GM21529 (cell line): ENCODE data around the gene OLFM1.
"Not testable (repeated sequence)": the region's sequence is repeated elsewhere in the genome, so short reads cannot be mapped to it uniquely, and the experiment has no call there.

Experiments
- ATAC-seq: cut with Tn5 transposase; IDR thresholded peaks from one replicate; pipeline ENCODE4 v1.9.1; 2021; ENCODE audit not compliant: unreplicated experiment

OLFM1 gene

GRCh38 chr9:135148386-135148785 lies 60.9 kb downstream of the OLFM1 start:
- no peak for ATAC-seq

GRCh38 chr9:135149901-135150300 lies 62.4 kb downstream of the OLFM1 start:
- ATAC-seq = not testable (repeated sequence)

- no peak for ATAC-seq
Measured at GRCh38 chr9:135150981-135151380, 63.5 kb downstream of the OLFM1 start.

GRCh38 chr9:135151757-135152613 lies 64.5 kb downstream of the OLFM1 start:
- no peak for ATAC-seq

GRCh38 chr9:135152614-135153334 lies 65.3 kb downstream of the OLFM1 start:
- no peak for ATAC-seq

- ATAC-seq = no peak
Measured at GRCh38 chr9:135154050-135154615, 66.7 kb downstream of the OLFM1 start.

- no peak for ATAC-seq
Measured at GRCh38 chr9:135155396-135155795, 67.9 kb downstream of the OLFM1 start.

GRCh38 chr9:135156525-135157510 lies 69.3 kb downstream of the OLFM1 start:
- ATAC-seq = no peak

- no peak for ATAC-seq
Measured at GRCh38 chr9:135157856-135158563, 70.5 kb downstream of the OLFM1 start.

- no peak for ATAC-seq
Measured at GRCh38 chr9:135158564-135158937, 71.1 kb downstream of the OLFM1 start.

GRCh38 chr9:135159801-135160200 lies 72.3 kb downstream of the OLFM1 start:
- ATAC-seq = no peak

- ATAC-seq = no peak
Measured at GRCh38 chr9:135160862-135161261, 73.4 kb downstream of the OLFM1 start.

GRCh38 chr9:135162599-135162998 lies 75.1 kb downstream of the OLFM1 start:
- ATAC-seq = not testable (repeated sequence)

- ATAC-seq = no peak
Measured at GRCh38 chr9:135163023-135163780, 75.7 kb downstream of the OLFM1 start.

GRCh38 chr9:135164036-135164435 lies 76.6 kb downstream of the OLFM1 start:
- no peak for ATAC-seq

GRCh38 chr9:135165003-135165711 lies 77.7 kb downstream of the OLFM1 start:
- no peak for ATAC-seq

- ATAC-seq = no peak
Measured at GRCh38 chr9:135165756-135166519, 78.5 kb downstream of the OLFM1 start.

GRCh38 chr9:135166565-135166964 lies 79.1 kb downstream of the OLFM1 start:
- ATAC-seq = no peak
